DOHH2 (cell line): ENCODE measurements around the gene SLFN12L.
"Not testable (repeated sequence)": the region's sequence is repeated elsewhere in the genome, so short reads cannot be mapped to it uniquely, and the experiment has no call there.

Experiments
- H3F3A ChIP-seq: fragments of 200-600 bp; sonication (generic), shearing (Covaris generic); 2 replicates; pipeline ENCODE4 v1.6.0; 2016; ENCODE audit warnings: antibody characterized with exemption, mild to moderate bottlenecking; ENCODE audit not compliant: control insufficient read depth, insufficient read depth
- H3K27ac ChIP-seq: fragments of 200-600 bp; sonication (generic); 2 replicates; pipeline ENCODE4 v1.5.1; 2014; ENCODE audit warnings: low read depth, mild to moderate bottlenecking, low read length, moderate library complexity
- H3K27me3 ChIP-seq: fragments of 200-600 bp; sonication (generic); 2 replicates; pipeline ENCODE4 v1.6.1; 2014; ENCODE audit warnings: mild to moderate bottlenecking, low read length, mixed read lengths; ENCODE audit not compliant: control insufficient read depth
- H3K36me3 ChIP-seq: fragments of 200-600 bp; sonication (generic); 2 replicates; pipeline ENCODE4 v1.6.1; 2014; ENCODE audit warnings: mild to moderate bottlenecking, low read length, moderate library complexity, mixed read lengths; ENCODE audit not compliant: control insufficient read depth
- H3K4me1 ChIP-seq: fragments of 200-600 bp; sonication (generic); 2 replicates; pipeline ENCODE4 v1.6.1; 2014; ENCODE audit warnings: mild to moderate bottlenecking, low read length, mixed read lengths; ENCODE audit not compliant: control insufficient read depth
- H3K4me2 ChIP-seq: fragments of 200-600 bp; sonication (generic); 2 replicates; pipeline ENCODE4 v1.6.0; 2014; ENCODE audit warnings: mild to moderate bottlenecking, low read length, moderate library complexity
- H3K4me3 ChIP-seq: fragments of 200-600 bp; sonication (generic); 2 replicates; pipeline ENCODE4 v1.5.1; 2014; ENCODE audit warnings: mild to moderate bottlenecking, low read length, mixed read lengths
- H3K79me2 ChIP-seq: fragments of 200-600 bp; sonication (generic); 2 replicates; pipeline ENCODE4 v1.6.1; 2014; ENCODE audit warnings: mild to moderate bottlenecking, low read length, mixed read lengths; ENCODE audit not compliant: control insufficient read depth
- H3K9me2 ChIP-seq: fragments of 200-600 bp; sonication (generic); replicated peaks from 2 replicates; pipeline ENCODE4 v1.6.1; 2014; ENCODE audit warnings: mild to moderate bottlenecking, low read length, mixed read lengths; ENCODE audit not compliant: control insufficient read depth
- H3K9me3 ChIP-seq: fragments of 200-600 bp; sonication (generic); 2 replicates; pipeline ENCODE4 v1.6.1; 2014; ENCODE audit warnings: antibody characterized with exemption, low read length, mixed read lengths; ENCODE audit not compliant: control insufficient read depth, insufficient read depth
- H4K20me1 ChIP-seq: fragments of 200-600 bp; sonication (generic); 2 replicates; pipeline ENCODE4 v1.6.0; 2014; ENCODE audit warnings: low read depth, mild to moderate bottlenecking, antibody characterized with exemption, low read length, moderate library complexity; ENCODE audit not compliant: control insufficient read depth, insufficient read depth
- CTCF ChIP-seq: fragments of 200-600 bp; sonication (generic); IDR thresholded peaks from one replicate; pipeline ENCODE4 v1.5.1; 2014; ENCODE audit warnings: antibody characterized with exemption, mild to moderate bottlenecking, low read depth, low read length; ENCODE audit not compliant: poor library complexity, severe bottlenecking
- EZH2phosphoT487 ChIP-seq: fragments of 200-600 bp; sonication (generic); IDR thresholded peaks from 2 replicates; pipeline ENCODE4 v1.6.1; 2017; ENCODE audit warnings: borderline replicate concordance, mild to moderate bottlenecking, antibody characterized with exemption, low read length, moderate library complexity, mixed read lengths

SLFN12L gene

GRCh38 chr17:35519439-35519838 is 18.0 kb downstream of the SLFN12L start:
- Histone ChIP-seq H3K79me2 (no peaks in the 10 kb centered on the region), H3F3A (no peaks in the 10 kb centered on the region), H3K4me1 (no peaks in the 10 kb centered on the region), H3K27me3 (peaks cover 12% of the 10 kb centered on the region), H3K36me3 (no peaks in the 10 kb centered on the region), H3K4me2 (no peak overlapping the region), H3K4me3 (no peak overlapping the region), H4K20me1 (no peaks in the 10 kb centered on the region), H3K9me3 (no peaks in the 10 kb centered on the region), H3K27ac (no peak overlapping the region), H3K9me2 (no peaks in the 10 kb centered on the region)
- TF ChIP-seq CTCF (no peak), EZH2phosphoT487 (no peak)

DNA sequence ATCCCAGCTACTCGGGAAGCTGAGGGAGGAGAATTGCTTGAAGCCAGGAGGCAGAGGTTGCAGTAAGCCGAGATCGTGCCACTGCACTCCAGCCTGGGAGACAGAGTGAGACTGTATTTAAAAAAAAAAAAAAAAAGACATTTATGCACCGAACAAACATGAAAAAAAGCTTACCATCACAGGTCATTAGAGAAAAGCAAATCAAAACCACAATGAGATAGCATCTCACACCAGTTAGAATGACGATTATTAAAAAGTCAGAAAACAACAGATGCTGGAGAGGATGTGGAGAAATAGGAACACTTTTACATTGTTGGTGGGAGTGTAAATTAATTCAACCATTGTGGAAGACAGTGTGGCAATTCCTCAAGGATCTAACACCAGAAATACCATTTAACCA is 19.0 kb downstream of the SLFN12L start:
- H3K9me2 ChIP-seq, H3K79me2 ChIP-seq, H3K27me3 ChIP-seq, H3K36me3 ChIP-seq, H3K4me1 ChIP-seq, H3F3A ChIP-seq, H3K4me2 ChIP-seq, H3K9me3 ChIP-seq, H3K4me3 ChIP-seq, H3K27ac ChIP-seq, H4K20me1 ChIP-seq: not testable (repeated sequence)

GRCh38 chr17:35515027-35515426 is 22.5 kb downstream of the SLFN12L start:
- Histone ChIP-seq H3K27ac (no peak overlapping the region), H3K4me1 (no peaks in the 10 kb centered on the region), H3F3A (no peaks in the 10 kb centered on the region), H3K27me3 (no peaks in the 10 kb centered on the region), H3K36me3 (no peaks in the 10 kb centered on the region), H3K4me3 (no peak overlapping the region), H4K20me1 (no peaks in the 10 kb centered on the region), H3K79me2 (no peaks in the 10 kb centered on the region), H3K9me2 (no peaks in the 10 kb centered on the region), H3K4me2 (no peak overlapping the region), H3K9me3 (no peaks in the 10 kb centered on the region)
- TF ChIP-seq CTCF (no peak), EZH2phosphoT487 (no peak)

- Histone ChIP-seq H3K36me3 (no peaks in the 10 kb centered on the region), H3F3A (no peaks in the 10 kb centered on the region), H3K4me1 (no peaks in the 10 kb centered on the region), H3K79me2 (no peaks in the 10 kb centered on the region), H3K4me3 (no peak overlapping the region), H3K9me3 (no peaks in the 10 kb centered on the region), H3K9me2 (no peaks in the 10 kb centered on the region), H3K27me3 (no peaks in the 10 kb centered on the region), H3K27ac (no peak overlapping the region), H4K20me1 (no peaks in the 10 kb centered on the region), H3K4me2 (no peak overlapping the region)
- no peak for TF ChIP-seq EZH2phosphoT487
- no peak for TF ChIP-seq CTCF
Measured at GRCh38 chr17:35514564-35514963, 22.9 kb downstream of the SLFN12L start.
